HG03378 (cell line): ENCODE data around the gene PIGH.
"Not testable (repeated sequence)": the region's sequence is repeated elsewhere in the genome, so short reads cannot be mapped to it uniquely, and the experiment has no call there.

Source experiments
- ATAC-seq: cut with Tn5 transposase; IDR thresholded peaks from one replicate; pipeline ENCODE4 v1.9.1; 2021; ENCODE audit warnings: mild to moderate bottlenecking, moderate library complexity; ENCODE audit not compliant: unreplicated experiment

The PIGH gene

GRCh38 chr14:67555518-67556090 lies 44.5 kb downstream of the PIGH start:
- no peak for ATAC-seq

DNA sequence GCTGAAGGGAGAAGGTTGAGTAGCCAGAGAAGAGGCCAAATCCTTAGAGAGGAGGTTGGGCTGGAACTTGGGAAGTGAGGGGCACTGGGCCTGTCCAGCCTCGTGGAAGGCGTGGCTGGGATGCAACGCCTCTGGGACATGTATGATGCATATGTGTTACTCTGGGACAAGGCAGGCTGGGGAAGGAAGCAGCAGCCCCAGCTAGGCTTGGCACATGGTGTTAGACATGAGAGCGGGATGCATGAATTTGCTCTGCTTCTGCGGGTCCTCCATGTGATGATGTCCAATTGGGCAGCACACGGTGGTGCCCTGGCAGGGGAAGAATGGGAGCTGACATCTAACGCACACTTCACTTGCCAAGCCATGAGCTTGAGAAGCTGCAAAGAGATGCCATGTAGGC lies 45.7 kb downstream of the PIGH start:
- no peak for ATAC-seq

GRCh38 chr14:67553547-67553946 lies 46.5 kb downstream of the PIGH start:
- ATAC-seq: no peak

DNA sequence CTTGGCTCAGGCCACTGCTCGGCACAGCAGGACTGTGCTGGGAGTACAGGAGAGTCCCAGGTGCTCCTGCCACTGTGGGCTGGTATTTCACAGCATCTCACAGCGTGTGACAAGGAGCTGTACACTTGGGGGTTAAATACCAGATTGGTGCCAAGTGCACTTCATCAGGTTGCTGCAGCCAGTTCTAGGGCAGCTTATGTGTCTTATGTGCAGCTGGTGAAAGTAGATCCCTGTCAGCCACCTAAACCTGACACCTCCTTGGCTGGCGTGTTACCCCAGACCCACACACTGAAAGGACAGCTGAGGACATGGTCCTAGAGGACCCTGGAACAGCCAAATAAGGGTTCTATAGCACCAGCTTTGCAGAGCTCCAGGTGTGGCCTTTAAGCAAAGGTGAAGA lies 48.1 kb downstream of the PIGH start:
- no peak for ATAC-seq

GRCh38 chr14:67551123-67551522 lies 48.9 kb downstream of the PIGH start:
- ATAC-seq: no peak

DNA sequence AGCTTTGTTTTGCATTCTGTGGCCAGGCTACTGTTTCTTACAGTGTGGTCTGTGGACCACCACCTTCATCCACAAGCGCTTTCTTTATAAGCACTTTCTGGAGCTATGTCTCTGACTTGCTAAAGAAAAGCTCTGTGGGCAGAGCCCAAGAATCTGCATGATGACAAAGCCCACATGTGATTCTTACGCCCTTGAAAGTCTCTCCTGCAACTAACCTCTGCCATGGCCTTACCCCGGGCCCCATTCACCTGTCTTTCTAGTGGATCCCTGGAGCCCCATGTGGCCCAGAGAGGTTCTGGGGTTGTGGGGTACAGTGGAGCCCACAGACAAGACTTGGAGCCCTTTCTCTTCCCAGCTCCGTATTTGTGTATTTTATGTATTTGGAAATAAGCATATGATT lies 50.3 kb downstream of the PIGH start:
- no peak for ATAC-seq

DNA sequence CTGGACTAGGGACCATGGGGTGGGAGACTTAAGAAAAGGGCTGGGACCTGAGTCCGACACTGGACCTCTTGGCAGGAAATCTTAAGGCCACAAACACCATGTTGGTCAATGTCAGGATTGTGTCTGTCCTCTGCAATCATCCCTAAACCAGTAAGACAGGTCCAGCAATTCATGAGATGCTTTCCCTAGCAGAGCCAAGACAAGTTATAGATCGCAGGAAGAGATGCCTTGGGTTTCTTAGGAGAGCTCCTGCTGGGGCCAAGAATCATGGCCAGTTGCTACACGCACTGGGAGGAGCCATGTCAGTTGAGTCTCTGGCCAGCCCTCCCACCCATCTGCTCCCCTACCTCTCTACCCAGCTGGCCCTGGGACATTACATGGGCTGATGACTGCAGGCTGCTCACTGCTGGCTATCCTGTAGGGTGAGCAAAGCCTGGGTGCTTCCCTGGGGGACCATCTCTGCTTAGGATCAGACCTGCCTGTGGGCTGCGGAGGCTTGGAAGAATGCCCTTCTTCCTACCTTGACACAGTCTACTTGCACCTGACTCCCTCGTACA lies 52.8 kb downstream of the PIGH start:
- no peak for ATAC-seq

DNA sequence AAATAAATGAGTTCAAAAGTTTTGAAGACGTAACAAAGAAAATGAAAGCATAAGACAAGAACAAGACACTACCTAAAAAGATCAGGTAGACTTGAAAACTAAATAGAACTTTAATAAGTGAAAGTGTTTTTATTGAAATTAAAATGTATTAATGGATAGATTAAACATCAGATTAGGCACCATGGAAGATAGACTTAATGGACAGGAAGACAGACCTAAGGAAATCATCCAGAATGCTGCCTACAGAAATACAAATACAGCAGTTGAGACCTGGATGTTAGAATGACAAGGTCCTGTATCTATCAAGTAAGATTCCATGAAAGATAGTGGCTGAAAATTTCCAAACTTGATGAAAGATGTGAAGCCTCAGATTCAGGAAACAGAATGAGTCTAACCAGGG lies 55.5 kb downstream of the PIGH start:
- no peak for ATAC-seq

DNA sequence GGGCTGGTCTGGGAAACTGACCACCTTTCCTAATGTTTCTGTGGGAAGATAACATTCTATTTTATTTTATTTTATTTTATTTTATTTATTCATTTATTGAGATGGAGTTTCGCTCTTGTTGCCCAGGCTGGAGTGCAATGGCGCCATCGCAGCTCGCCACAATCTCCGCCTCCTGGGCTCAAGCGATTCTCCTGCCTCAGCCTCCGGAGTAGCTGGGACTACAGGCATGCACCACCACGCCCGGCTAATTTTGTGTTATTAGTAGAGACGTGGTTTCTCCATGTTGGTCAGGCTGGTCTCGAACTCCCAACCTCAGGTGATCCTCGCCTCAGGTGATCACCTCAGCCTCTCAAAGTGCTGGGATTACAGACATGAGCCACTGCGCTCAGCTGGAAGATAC lies 57.4 kb downstream of the PIGH start:
- not testable (repeated sequence) for ATAC-seq

DNA sequence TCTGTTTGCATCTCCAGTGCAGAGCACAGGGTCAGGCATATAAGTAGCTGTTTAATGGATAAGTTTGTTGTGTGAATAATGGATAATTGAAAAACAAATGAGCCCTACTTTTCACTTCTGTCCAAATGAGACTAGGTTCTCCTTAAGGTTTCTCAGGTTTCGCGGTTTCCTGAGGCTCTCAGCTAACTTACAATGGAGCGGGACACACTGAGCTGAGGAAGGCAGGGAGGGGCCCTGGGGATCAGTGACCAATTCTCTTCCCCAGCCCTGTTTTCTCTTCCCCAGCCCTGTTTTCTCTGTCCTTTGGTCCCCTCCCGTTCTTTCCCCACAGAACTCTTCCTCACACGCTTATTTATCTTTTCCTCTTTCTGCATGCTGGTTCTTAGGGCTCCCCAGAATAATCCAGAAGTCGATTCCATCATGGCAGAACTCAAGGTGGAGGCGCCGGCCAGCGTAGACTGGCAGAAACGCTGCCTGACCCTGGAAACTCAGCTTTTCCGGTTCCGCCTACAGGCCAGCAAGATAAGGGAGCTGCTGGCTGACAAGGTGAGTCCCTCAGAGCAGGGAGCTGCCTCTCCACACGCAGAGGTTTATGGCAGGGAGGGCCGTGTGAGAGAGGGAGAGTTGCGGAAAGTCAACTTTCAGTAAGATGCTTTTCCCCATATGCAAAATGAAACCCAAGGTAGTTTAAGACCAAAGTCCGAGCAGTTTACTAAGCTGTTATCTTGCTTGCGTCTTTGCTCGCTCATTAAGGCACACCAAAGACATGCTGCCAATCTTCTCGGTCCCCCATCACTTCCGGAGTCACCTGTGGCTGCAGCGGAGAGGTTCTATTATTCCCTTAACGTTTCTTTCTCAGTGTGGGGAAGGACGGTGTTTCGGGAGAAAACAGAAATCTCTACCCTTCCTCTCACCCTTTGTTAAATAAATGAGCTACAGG lies 58.4 kb downstream of the PIGH start:
- ATAC-seq: no peak
